A673 (cell line): ENCODE measurements around the gene MS4A10. TPM values are rescaled to one million over a fixed set of nuclear protein-coding genes. Genes with fewer than 3 reads are reported as not detected.

Source experiments
- BruUV-seq: library from RNA; stranded (reverse); fragments of 400-500 nt; replicated peaks from 2 replicates; lab custom pipeline; 2021; lab: Mats Ljungman, UMichigan
- CTCF ChIA-PET: fragments of 300-600 bp; sonication (Branson Sonifier 250); formaldehyde crosslinking; loops from one replicate; lab custom pipeline; 2022; ENCODE audit warnings: antibody characterized with exemption; lab: Charles Lee
- POLR2A ChIA-PET: fragments of 300-600 bp; sonication (Branson Sonifier 250); formaldehyde crosslinking; loops from one replicate; lab custom pipeline; 2022; ENCODE audit warnings: antibody characterized with exemption; ENCODE audit not compliant: low non-redundant PET; lab: Charles Lee
- DNase-seq: peaks from one replicate; pipeline ENCODE4 v3.0.0-alpha.2; 2015; ENCODE audit warnings: low spot score
- H3K27ac ChIP-seq: fragments of 200-600 bp; sonication (generic); 2 replicates; pipeline ENCODE4 v1.5.1; 2016; ENCODE audit warnings: mixed run types, low read depth, mild to moderate bottlenecking, mixed read lengths, antibody characterized with exemption, low read length; ENCODE audit not compliant: poor library complexity, severe bottlenecking
- H3K27me3 ChIP-seq: fragments of 200-600 bp; sonication (generic); replicated peaks from 2 replicates; pipeline ENCODE4 v1.6.1; 2017; ENCODE audit warnings: mixed run types, low read depth, mild to moderate bottlenecking, mixed read lengths, antibody characterized with exemption, low read length; ENCODE audit not compliant: insufficient read depth, poor library complexity
- H3K36me3 ChIP-seq: fragments of 200-600 bp; sonication (generic); 2 replicates; pipeline ENCODE4 v1.6.1; 2016; ENCODE audit warnings: mixed run types, mild to moderate bottlenecking, mixed read lengths, antibody characterized with exemption, low read length; ENCODE audit not compliant: insufficient read depth, poor library complexity, severe bottlenecking
- H3K4me1 ChIP-seq: fragments of 200-600 bp; sonication (generic); 2 replicates; pipeline ENCODE4 v1.6.1; 2017; ENCODE audit warnings: mixed run types, mild to moderate bottlenecking, mixed read lengths, antibody characterized with exemption, low read length; ENCODE audit not compliant: insufficient read depth, poor library complexity, severe bottlenecking
- H3K4me3 ChIP-seq: fragments of 200-600 bp; sonication (generic); 2 replicates; pipeline ENCODE4 v1.5.1; 2016; ENCODE audit warnings: low read depth, mixed run types, mild to moderate bottlenecking, mixed read lengths, low read length; ENCODE audit not compliant: poor library complexity, severe bottlenecking
- H3K9me3 ChIP-seq: fragments of 200-600 bp; sonication (generic); 2 replicates; pipeline ENCODE4 v1.6.1; 2016; ENCODE audit warnings: mixed run types, low read depth, mild to moderate bottlenecking, mixed read lengths, antibody characterized with exemption, low read length; ENCODE audit not compliant: poor library complexity, severe bottlenecking
- EZH2 ChIP-seq: fragments of 200-600 bp; sonication (generic); IDR thresholded peaks from 2 replicates; pipeline ENCODE4 v1.6.1; 2017; ENCODE audit warnings: borderline replicate concordance, low read depth, mild to moderate bottlenecking, mixed read lengths, antibody characterized with exemption, low read length; ENCODE audit not compliant: poor library complexity, severe bottlenecking
- intact Hi-C: fragments of 100-400 bp; cut with micrococcal nuclease; formaldehyde crosslinking; loops from one replicate; pipeline ENCODE4 v1.10.0; 2022; ENCODE audit not compliant: unreplicated experiment
- total RNA-seq: library from RNA; stranded (reverse); gene quantifications from 2 replicates; pipeline ENCODE4 v1.2.3, GENCODE V29; 2021
- TF ChIP-seq, protein P1 (sequence below): fragments of 300-800, 200-600 bp; sonication (generic); conservative IDR thresholded peaks from 2 replicates; pipeline ENCODE4 v1.5.1; 2017; ENCODE audit warnings: low read depth, mild to moderate bottlenecking, antibody characterized with exemption, low read length, moderate library complexity, mixed read lengths

Gene MS4A10
- total RNA-seq, 1 experiment from 2014 or later: not detected

DNA sequence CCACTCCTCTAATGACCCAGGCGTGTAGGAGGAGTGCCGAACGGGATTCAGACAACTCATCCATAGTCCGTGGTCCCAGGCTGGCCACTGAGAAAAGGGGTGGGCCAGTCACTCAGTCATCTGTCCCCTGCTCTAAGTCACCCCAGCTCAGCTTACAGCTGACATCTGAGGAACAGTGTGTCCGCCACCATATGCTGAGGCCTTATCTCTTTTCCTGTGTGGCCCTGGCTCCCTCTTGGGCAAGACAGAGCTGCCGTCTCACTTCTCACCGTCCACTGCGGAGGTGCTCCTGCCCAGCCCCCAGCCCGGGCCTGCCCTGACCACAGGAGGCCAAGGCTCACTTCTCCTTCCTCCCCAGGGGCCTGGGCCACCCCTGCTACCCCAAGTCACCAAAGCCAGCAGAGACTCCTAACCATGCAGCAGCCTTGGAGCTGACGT, 63.6 kb downstream of the MS4A10 start:
- Histone ChIP-seq H3K9me3 (no peaks in the 10 kb centered on the region), H3K27ac (no peak overlapping the region), H3K4me3 (no peak overlapping the region), H3K27me3 (no peaks in the 10 kb centered on the region), H3K4me1 (no peaks in the 10 kb centered on the region), H3K36me3 (peaks cover 44% of the 10 kb centered on the region)
- TF ChIP-seq, protein P1, sequence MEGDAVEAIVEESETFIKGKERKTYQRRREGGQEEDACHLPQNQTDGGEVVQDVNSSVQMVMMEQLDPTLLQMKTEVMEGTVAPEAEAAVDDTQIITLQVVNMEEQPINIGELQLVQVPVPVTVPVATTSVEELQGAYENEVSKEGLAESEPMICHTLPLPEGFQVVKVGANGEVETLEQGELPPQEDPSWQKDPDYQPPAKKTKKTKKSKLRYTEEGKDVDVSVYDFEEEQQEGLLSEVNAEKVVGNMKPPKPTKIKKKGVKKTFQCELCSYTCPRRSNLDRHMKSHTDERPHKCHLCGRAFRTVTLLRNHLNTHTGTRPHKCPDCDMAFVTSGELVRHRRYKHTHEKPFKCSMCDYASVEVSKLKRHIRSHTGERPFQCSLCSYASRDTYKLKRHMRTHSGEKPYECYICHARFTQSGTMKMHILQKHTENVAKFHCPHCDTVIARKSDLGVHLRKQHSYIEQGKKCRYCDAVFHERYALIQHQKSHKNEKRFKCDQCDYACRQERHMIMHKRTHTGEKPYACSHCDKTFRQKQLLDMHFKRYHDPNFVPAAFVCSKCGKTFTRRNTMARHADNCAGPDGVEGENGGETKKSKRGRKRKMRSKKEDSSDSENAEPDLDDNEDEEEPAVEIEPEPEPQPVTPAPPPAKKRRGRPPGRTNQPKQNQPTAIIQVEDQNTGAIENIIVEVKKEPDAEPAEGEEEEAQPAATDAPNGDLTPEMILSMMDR: no peak
- no peak for TF ChIP-seq EZH2
- ChIA-PET CTCF (no interaction called here), POLR2A (no interaction called here)
- intact Hi-C loops: no loop called here
- no TSS peak for BruUV-seq
- no peak for DNase-seq

DNA sequence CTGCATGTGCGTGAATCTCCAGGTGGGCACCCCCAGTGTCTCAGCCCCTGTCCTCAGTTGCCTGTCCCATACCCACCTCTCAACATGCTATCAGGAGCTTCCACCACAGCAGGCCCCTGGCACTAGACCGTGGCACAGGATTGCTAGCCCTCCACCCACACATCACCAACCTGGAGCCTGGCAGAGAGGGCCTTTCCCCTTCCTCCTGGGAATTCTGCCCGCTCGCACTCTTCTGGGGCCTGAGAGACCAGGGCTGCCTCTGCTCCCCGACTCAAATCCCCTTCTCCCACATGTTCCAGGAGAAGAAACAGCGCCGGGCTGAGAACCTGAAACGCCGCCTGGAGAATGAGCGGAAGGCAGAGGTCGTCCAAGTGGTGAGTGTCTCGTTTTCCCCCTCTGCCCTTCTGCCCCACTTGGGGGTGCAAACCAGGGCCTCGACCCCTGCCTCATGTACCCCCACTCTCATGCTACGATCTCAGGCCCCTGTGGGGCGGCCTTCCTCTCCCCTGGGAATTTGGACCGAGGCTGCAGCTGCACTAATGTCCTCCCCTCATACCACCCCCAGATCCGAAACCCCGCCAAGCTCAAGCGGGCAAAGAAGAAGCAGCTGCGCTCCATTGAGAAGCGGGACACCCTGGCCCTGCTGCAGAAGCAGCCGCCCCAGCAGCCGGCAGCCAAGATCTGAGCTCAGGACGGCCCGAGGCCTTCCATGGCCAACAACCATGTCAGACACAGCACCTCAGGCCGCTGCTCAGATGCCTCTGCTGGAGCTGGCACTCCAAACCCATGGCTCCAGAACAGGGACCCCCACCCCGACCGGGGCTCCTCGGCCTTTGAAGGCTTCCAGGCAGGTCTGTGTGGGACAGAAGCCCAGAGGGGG, 64.7 kb downstream of the MS4A10 start:
- BruUV-seq: no TSS peak
- Histone ChIP-seq H3K4me3 (no peak overlapping the region), H3K36me3 (peaks cover 44% of the 10 kb centered on the region), H3K4me1 (no peaks in the 10 kb centered on the region), H3K27ac (no peak overlapping the region), H3K9me3 (no peaks in the 10 kb centered on the region), H3K27me3 (no peaks in the 10 kb centered on the region)
- no peak for DNase-seq
- POLR2A ChIA-PET: no interaction called here
- CTCF ChIA-PET: no interaction called here
- TF ChIP-seq, protein P1: no peak
- TF ChIP-seq EZH2: no peak
- intact Hi-C loops: no loop called here

Other genes with a start within 250 kb of the MS4A10 start
- 1.4 and 1.5 TPM in 2 replicates for gene MS4A8, start 85.7 kb upstream of the MS4A10 start, total RNA-seq
- not detected in 2 replicates for gene MS4A18, start 60.6 kb upstream of the MS4A10 start, total RNA-seq
- gene MS4A15, start 28.5 kb upstream of the MS4A10 start, total RNA-seq: not detected in 2 replicates
- gene CCDC86, start 56.8 kb downstream of the MS4A10 start, total RNA-seq: 137 and 188 TPM in 2 replicates
- 0.09 and 0.17 TPM in 2 replicates for gene PTGDR2, start 70.6 kb downstream of the MS4A10 start, total RNA-seq
- gene ZP1, start 82.2 kb downstream of the MS4A10 start, total RNA-seq: not detected in 2 replicates
- 200 and 204 TPM in 2 replicates for gene PRPF19, start 121.3 kb downstream of the MS4A10 start, total RNA-seq
- gene TMEM109, start 128.8 kb downstream of the MS4A10 start, total RNA-seq: 139 and 169 TPM in 2 replicates
- gene TMEM132A, start 139.1 kb downstream of the MS4A10 start, total RNA-seq: 140 and 147 TPM in 2 replicates
- not detected in 2 replicates for gene SLC15A3, start 166.8 kb downstream of the MS4A10 start, total RNA-seq
- not detected in 2 replicates for gene CD6, start 186.3 kb downstream of the MS4A10 start, total RNA-seq